ENCODE data around the gene KNG1.

KNG1 gene

DNA sequence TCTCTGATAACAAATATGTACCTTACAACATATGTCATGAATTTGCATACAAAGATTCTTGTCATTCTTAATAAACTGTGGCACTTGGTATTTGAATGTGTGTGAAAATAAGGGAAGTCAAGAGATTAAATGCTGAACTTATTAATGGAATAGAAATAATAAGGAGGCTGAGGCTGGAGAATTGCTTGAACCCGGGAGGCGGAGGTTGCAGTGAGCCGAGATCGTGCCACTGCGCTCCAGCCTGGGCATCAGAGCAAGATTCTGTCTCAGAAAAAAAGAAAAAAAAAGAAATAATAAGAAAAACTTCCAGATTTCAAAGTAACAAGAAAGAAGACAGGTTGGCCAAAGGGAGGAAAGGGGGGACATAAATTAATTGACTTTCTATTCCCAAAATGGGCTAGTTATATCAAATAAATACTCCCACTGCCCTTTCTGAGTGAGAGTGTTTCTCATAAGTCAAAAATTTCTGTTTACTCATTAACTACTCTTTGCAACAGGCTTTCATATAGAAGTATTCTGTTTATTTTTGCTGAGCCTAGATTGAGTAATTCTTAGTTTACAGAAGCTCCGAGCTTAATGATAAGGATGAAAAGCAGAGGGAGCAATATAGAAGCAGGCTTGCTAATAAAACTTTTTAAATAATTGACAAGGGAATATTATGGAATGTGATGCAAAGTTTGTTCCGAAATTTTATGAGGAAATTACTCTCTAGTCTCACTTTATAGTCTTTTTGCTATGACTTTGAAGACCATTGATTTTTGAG is 25.6 kb downstream of the KNG1 start:
- H3K9me3 ChIP-seq = no peaks in the 10 kb centered on the region
- TF ChIP-seq, protein P1, sequence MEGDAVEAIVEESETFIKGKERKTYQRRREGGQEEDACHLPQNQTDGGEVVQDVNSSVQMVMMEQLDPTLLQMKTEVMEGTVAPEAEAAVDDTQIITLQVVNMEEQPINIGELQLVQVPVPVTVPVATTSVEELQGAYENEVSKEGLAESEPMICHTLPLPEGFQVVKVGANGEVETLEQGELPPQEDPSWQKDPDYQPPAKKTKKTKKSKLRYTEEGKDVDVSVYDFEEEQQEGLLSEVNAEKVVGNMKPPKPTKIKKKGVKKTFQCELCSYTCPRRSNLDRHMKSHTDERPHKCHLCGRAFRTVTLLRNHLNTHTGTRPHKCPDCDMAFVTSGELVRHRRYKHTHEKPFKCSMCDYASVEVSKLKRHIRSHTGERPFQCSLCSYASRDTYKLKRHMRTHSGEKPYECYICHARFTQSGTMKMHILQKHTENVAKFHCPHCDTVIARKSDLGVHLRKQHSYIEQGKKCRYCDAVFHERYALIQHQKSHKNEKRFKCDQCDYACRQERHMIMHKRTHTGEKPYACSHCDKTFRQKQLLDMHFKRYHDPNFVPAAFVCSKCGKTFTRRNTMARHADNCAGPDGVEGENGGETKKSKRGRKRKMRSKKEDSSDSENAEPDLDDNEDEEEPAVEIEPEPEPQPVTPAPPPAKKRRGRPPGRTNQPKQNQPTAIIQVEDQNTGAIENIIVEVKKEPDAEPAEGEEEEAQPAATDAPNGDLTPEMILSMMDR (IDR thresholded peaks at IDR 0.05) = no peak
- H3K27ac ChIP-seq = no peak overlapping the region
- H3K27me3 ChIP-seq = no peaks in the 10 kb centered on the region
- H3K36me3 ChIP-seq = no peaks in the 10 kb centered on the region
- H3K4me3 ChIP-seq (ENCODE audit: low read depth in 1 of 2, low read length in 1 of 2) = no peak overlapping the region
- H3K4me1 ChIP-seq (ENCODE audit: control insufficient read depth in 1 of 2, insufficient read depth in 1 of 2, low read depth in 1 of 2, low read length in 1 of 2) = peaks cover 0 to 4% of the 10 kb centered on the region in 2 experiments

DNA sequence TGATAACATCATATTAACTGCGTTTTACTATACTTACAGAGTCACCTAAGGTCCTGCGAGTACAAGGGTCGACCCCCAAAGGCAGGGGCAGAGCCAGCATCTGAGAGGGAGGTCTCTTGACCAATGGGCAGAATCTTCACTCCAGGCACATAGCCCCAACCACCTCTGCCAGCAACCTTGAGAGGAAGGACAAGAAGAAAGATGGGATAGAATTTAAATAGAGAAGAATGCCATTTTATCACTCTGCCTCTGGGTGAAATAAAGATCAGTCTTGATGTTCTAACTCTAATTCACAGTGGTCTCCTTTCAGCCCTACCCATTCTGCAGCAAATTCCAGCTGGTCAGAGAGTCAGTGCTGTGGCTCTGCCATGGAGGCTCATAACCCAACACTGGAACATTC is 26.5 kb downstream of the KNG1 start:
- H3K9me3 ChIP-seq = no peaks in the 10 kb centered on the region
- no peaks in the 10 kb centered on the region for H3K36me3 ChIP-seq
- H3K4me3 ChIP-seq (ENCODE audit: low read depth in 1 of 2, low read length in 1 of 2) = no peak overlapping the region
- H3K27me3 ChIP-seq = no peaks in the 10 kb centered on the region
- no peak overlapping the region for H3K27ac ChIP-seq
- peaks cover 0 to 4% of the 10 kb centered on the region in 2 experiments for H3K4me1 ChIP-seq (ENCODE audit: control insufficient read depth in 1 of 2, insufficient read depth in 1 of 2, low read depth in 1 of 2, low read length in 1 of 2)
- TF ChIP-seq, protein P1 (IDR thresholded peaks at IDR 0.05) = no peak

GRCh38 chr3:186746008-186746407 is 28.8 kb downstream of the KNG1 start:
- no peaks in the 10 kb centered on the region for H3K36me3 ChIP-seq
- H3K4me3 ChIP-seq (ENCODE audit: low read depth in 1 of 2, low read length in 1 of 2) = no peak overlapping the region
- TF ChIP-seq, protein P1 (IDR thresholded peaks at IDR 0.05) = no peak
- no peak overlapping the region for H3K27ac ChIP-seq
- no peaks in the 10 kb centered on the region for H3K27me3 ChIP-seq
- peaks cover 0 to 4% of the 10 kb centered on the region in 2 experiments for H3K4me1 ChIP-seq (ENCODE audit: control insufficient read depth in 1 of 2, insufficient read depth in 1 of 2, low read depth in 1 of 2, low read length in 1 of 2)
- H3K9me3 ChIP-seq = no peaks in the 10 kb centered on the region

- no peak overlapping the region for H3K27ac ChIP-seq
- H3K4me3 ChIP-seq (ENCODE audit: low read depth in 1 of 2, low read length in 1 of 2) = no peak overlapping the region
- TF ChIP-seq, protein P1 (IDR thresholded peaks at IDR 0.05) = no peak
- H3K9me3 ChIP-seq = no peaks in the 10 kb centered on the region
- H3K36me3 ChIP-seq = no peaks in the 10 kb centered on the region
- H3K4me1 ChIP-seq (ENCODE audit: control insufficient read depth in 1 of 2, insufficient read depth in 1 of 2, low read depth in 1 of 2, low read length in 1 of 2) = peaks cover 0 to 4% of the 10 kb centered on the region in 2 experiments
- H3K27me3 ChIP-seq = no peaks in the 10 kb centered on the region
Measured at GRCh38 chr3:186750316-186750715, 33.2 kb downstream of the KNG1 start.

DNA sequence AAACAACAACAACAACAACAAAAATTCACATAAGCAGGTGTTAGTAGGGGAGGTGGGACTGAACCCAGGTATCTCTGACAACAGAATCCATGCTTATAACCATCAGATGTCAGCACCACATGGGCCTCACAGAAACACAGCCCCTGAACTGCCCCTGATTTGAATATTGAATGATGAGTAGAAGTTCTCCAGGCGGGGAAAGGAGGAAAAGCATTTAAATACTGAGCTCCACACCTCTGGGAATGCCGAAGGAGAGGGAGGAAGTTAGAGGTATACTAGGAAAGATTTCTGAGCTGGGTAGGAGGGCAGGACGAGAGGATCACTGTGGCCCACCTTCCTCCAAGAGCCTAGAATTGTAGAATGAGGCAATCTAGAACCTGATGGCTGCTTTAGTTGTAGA is 34.3 kb downstream of the KNG1 start:
- Histone ChIP-seq H3K36me3 (no peaks in the 10 kb centered on the region), H3K27me3 (no peaks in the 10 kb centered on the region), H3K9me3 (no peaks in the 10 kb centered on the region), H3K27ac (no peak overlapping the region), H3K4me1 (ENCODE audit: control insufficient read depth in 1 of 2, insufficient read depth in 1 of 2, low read depth in 1 of 2, low read length in 1 of 2) (no peaks in the 10 kb centered on the region), H3K4me3 (ENCODE audit: low read depth in 1 of 2, low read length in 1 of 2) (no peak overlapping the region)
- TF ChIP-seq, protein P1 (IDR thresholded peaks at IDR 0.05) = no peak

Data from neutrophil (primary cell).